Aorta (tissue), 4 donors: ENCODE results near the gene RBP3. TPM values are rescaled to one million over a fixed set of nuclear protein-coding genes. Genes with fewer than 3 reads are reported as not detected.

Experiments
- polyA plus RNA-seq, 2 donors: library from polyadenylated mRNA; stranded (reverse); fragments of 200-250 nt; gene quantifications; one replicate each; pipeline ENCODE4 v1.2.3, GENCODE V29; 2013
- total RNA-seq, 2 donors: library from RNA; stranded (reverse); fragmentation: NEBNext Ultra II Directional; extraction: Animal tissue kit (Norgen Biotek cat#: 25700); gene quantifications; one replicate each; pipeline ENCODE4 v1.2.1, GENCODE V29; 2021
- donor health status: healthy with polysubstance abuse.
- donor health status: Bipolar disorder and iron deficiency.
- donor health status: DM: no; HTN: no; CAD: no.
- donor health status: DM: yes; HTN: yes; CAD: no.

Gene RBP3
- total and polyA plus RNA-seq, 4 donors = not detected

Other genes starting within 250 kb of the RBP3 start
- gene GDF10, start 48.2 kb upstream of the RBP3 start, total RNA-seq = 10 to 100 TPM in 1 of 2 donors, 1 to 10 TPM in 1; 3.8 to 27.5 TPM
- gene GDF10, start 48.2 kb upstream of the RBP3 start, polyA plus RNA-seq = under 1 TPM in 1 of 2 donors, not detected in 1; 0.10 TPM
- not detected for gene GDF2, start 25.9 kb upstream of the RBP3 start, total RNA-seq
- not detected for gene GDF2, start 25.9 kb upstream of the RBP3 start, polyA plus RNA-seq
- gene ZNF488, start 35.9 kb downstream of the RBP3 start, total RNA-seq = under 1 TPM in 1 of 2 donors, not detected in 1; 0.12 TPM
- 1 to 10 TPM in 1 of 2 donors, under 1 TPM in 1; 0.20 to 3.8 TPM for gene ZNF488, start 35.9 kb downstream of the RBP3 start, polyA plus RNA-seq
- under 1 TPM in 1 of 2 donors, not detected in 1; 0.27 TPM for gene ANXA8, start 135.8 kb downstream of the RBP3 start, total RNA-seq
- under 1 TPM in 1 of 2 donors, not detected in 1; 0.82 TPM for gene ANXA8, start 135.8 kb downstream of the RBP3 start, polyA plus RNA-seq
- not detected for gene FAM25G, start 143.3 kb downstream of the RBP3 start, total RNA-seq
- not detected for gene FAM25G, start 143.3 kb downstream of the RBP3 start, polyA plus RNA-seq
- gene AGAP9, start 175.3 kb downstream of the RBP3 start, total RNA-seq = 10 to 100 TPM in 1 of 2 donors, 1 to 10 TPM in 1; 7.3 to 21.8 TPM
- gene AGAP9, start 175.3 kb downstream of the RBP3 start, polyA plus RNA-seq = 10 to 100 TPM in 1 of 2 donors, 1 to 10 TPM in 1; 2.9 to 13.3 TPM